Spinal cord (tissue), 10 donors: ENCODE results near the gene TNFRSF19. TPM values are rescaled to one million over a fixed set of nuclear protein-coding genes. Genes with fewer than 3 reads are reported as not detected.
A peak's percentile ranks its signal among the peaks of the same experiment; 100 is the strongest.
"Not testable (repeated sequence)": the region's sequence is repeated elsewhere in the genome, so short reads cannot be mapped to it uniquely, and the experiment has no call there.

Experiments used
- DNase-seq, 6 donors: peaks; one replicate each; pipeline versions ENCODE4 v3.0.0 to v3.0.0-alpha.2; 2013 to 2015; ENCODE audit warnings: low spot score in 6 of 6, low read depth in 4 of 6
- H3K27ac ChIP-seq: one replicate; pipeline ENCODE4 v1.5.1; 2013; ENCODE audit warnings: low read depth, low read length, control low read depth
- H3K27me3 ChIP-seq: one replicate; pipeline ENCODE4 v1.6.1; 2013; ENCODE audit warnings: low read length; ENCODE audit not compliant: control insufficient read depth, insufficient read depth
- H3K36me3 ChIP-seq: one replicate; pipeline ENCODE4 v1.6.1; 2013; ENCODE audit warnings: low read length; ENCODE audit not compliant: control insufficient read depth, insufficient read depth
- H3K4me1 ChIP-seq: one replicate; pipeline ENCODE4 v1.6.1; 2013; ENCODE audit warnings: low read length; ENCODE audit not compliant: control insufficient read depth, insufficient read depth
- H3K4me3 ChIP-seq: one replicate; pipeline ENCODE4 v1.5.1; 2013; ENCODE audit warnings: low read depth, low read length, control low read depth
- H3K9me3 ChIP-seq: one replicate; pipeline ENCODE4 v1.6.1; 2013; ENCODE audit warnings: low read length; ENCODE audit not compliant: control insufficient read depth, insufficient read depth
- WGBS: methylation state at CpG from one replicate; pipeline ENCODE4 v1.1.5; 2013; ENCODE audit warnings: missing lambda C conversion rate; ENCODE audit not compliant: insufficient coverage; 5-methylcytosine and 5-hydroxymethylcytosine counted together
- polyA plus RNA-seq, 2 donors: library from polyadenylated mRNA; unstranded; fragments of 120-200 nt; gene quantifications; one replicate each; pipeline ENCODE4 v1.2.1, GENCODE V29; 2013; ENCODE audit not compliant: insufficient read length in 2 of 2
- total RNA-seq, 2 donors: library from RNA; depleted of rRNA in 1 of 2; stranded (reverse); fragments of 120-200 nt in 1 of 2; fragments of >200 nt in 1 of 2; gene quantifications; one replicate each; pipeline versions ENCODE4 v1.2.3 to v1.2.4, GENCODE V29; 2013 to 2014
- donor health status: healthy.

Gene TNFRSF19
- total and polyA plus RNA-seq, 4 donors, result 30.8 to 38.9 (median 34.3) TPM

DNA sequence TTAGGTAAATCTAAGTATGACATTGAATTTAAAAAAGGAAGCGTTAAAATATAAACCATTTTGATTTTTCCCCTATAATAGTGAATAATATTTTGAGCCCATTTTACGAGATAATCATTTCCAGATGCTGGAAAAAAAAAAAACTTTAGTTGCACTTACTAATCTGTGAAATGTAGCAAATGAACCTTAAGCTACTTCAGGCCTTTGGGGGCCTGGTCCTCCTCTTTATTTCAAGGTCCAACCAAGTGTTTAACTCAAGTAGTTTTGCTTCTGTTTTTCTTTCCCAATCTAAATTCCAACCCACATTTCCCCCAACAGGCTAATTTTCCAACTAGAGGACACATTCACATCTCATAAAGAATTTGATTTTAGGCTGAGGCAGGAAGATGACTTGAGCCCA, 101.2 kb downstream of the TNFRSF19 start:
- H3K36me3 ChIP-seq, result peaks cover 10% of the 10 kb centered on the region
- no CpG with 5 or more reads among the region's 2 CpGs for WGBS
- H3K27me3 ChIP-seq, result no peaks in the 10 kb centered on the region
- H3K4me1 ChIP-seq, result peaks cover 7% of the 10 kb centered on the region
- no peak for DNase-seq
- no peaks in the 10 kb centered on the region for H3K9me3 ChIP-seq
- H3K4me3 ChIP-seq, result no peak overlapping the region
- H3K27ac ChIP-seq, result no peak overlapping the region

DNA sequence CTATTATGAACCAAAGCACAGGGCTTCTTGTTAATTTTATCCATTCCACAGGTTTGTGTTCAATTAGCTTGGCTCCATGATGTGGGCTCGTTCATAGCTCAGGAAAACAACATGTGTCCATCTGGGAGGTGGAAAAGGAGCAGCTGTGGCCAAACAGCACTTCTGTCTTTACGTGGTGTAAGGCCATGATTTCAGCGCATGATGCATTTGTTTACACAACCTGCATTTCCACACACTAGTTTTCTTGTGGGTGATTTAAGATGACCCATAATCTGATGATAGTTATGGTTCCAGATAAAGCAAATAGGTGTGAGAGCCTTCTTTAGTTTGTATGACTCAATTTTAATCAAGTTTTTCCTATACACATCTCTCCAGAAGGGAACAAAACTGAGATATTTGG, 101.7 kb downstream of the TNFRSF19 start:
- H3K9me3 ChIP-seq, result no peaks in the 10 kb centered on the region
- WGBS, result no CpG with 5 or more reads among the region's 3 CpGs
- H3K27me3 ChIP-seq, result no peaks in the 10 kb centered on the region
- DNase-seq, result no peak
- no peak overlapping the region for H3K4me3 ChIP-seq
- H3K27ac ChIP-seq, result peak overlapping the region; percentile 30
- peaks cover 10% of the 10 kb centered on the region for H3K36me3 ChIP-seq
- H3K4me1 ChIP-seq, result peaks cover 7% of the 10 kb centered on the region

DNA sequence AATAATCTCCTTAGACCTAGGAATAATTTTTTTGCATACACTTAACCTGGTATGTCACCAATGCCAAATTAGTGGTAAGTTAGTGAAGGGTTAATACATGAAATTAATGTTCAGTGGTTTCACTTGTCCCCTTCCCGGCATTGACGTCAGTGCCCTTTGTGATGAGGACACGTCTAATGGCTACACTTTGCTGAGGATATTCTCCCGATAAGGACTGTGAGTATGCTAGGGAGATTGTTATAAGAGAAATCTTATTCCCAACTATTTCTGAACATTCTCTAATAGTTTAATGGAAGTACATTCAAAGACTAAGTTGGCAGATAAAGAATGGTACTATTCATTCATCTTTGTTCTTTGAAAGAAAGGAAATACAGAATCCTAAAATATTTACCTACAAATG, 102.4 kb downstream of the TNFRSF19 start:
- no CpG with 5 or more reads among the region's 4 CpGs for WGBS
- H3K4me3 ChIP-seq, result no peak overlapping the region
- H3K9me3 ChIP-seq, result no peaks in the 10 kb centered on the region
- peaks cover 11% of the 10 kb centered on the region for H3K36me3 ChIP-seq
- peaks cover 7% of the 10 kb centered on the region for H3K4me1 ChIP-seq
- DNase-seq, result no peak
- H3K27me3 ChIP-seq, result no peaks in the 10 kb centered on the region
- peak overlapping the region; percentile 72 for H3K27ac ChIP-seq

DNA sequence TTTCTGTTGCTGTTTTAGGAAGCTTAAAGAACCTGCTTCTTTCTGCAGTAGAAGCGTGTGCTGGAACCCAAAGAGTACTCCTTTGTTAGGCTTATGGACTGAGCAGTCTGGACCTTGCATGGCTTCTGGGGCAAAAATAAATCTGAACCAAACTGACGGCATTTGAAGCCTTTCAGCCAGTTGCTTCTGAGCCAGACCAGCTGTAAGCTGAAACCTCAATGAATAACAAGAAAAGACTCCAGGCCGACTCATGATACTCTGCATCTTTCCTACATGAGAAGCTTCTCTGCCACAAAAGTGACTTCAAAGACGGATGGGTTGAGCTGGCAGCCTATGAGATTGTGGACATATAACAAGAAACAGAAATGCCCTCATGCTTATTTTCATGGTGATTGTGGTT, 103.1 kb downstream of the TNFRSF19 start:
- Histone ChIP-seq H3K9me3 (no peaks in the 10 kb centered on the region), H3K4me1 (peaks cover 7% of the 10 kb centered on the region), H3K36me3 (peaks cover 16% of the 10 kb centered on the region), H3K27ac (peak overlapping the region; percentile 72), H3K27me3 (no peaks in the 10 kb centered on the region), H3K4me3 (no peak overlapping the region)
- DNase-seq, result peak; percentile 43 to 83 (median 62)
- WGBS, result 16% methylated on average over 2 of the region's 4 CpGs

DNA sequence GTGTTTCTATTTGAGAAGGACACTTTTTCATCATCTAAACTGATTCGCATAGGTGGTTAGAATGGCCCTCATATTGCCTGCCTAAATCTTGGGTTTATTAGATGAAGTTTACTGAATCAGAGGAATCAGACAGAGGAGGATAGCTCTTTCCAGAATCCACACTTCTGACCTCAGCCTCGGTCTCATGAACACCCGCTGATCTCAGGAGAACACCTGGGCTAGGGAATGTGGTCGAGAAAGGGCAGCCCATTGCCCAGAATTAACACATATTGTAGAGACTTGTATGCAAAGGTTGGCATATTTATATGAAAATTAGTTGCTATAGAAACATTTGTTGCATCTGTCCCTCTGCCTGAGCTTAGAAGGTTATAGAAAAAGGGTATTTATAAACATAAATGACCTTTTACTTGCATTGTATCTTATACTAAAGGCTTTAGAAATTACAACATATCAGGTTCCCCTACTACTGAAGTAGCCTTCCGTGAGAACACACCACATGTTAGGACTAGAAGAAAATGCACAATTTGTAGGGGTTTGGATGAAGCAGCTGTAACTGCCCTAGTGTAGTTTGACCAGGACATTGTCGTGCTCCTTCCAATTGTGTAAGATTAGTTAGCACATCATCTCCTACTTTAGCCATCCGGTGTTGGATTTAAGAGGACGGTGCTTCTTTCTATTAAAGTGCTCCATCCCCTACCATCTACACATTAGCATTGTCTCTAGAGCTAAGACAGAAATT, 103.8 kb downstream of the TNFRSF19 start:
- no peak overlapping the region for H3K4me3 ChIP-seq
- H3K4me1 ChIP-seq, result peaks cover 7% of the 10 kb centered on the region
- peaks cover 10% of the 10 kb centered on the region for H3K36me3 ChIP-seq
- no peak for DNase-seq
- no CpG with 5 or more reads among the region's 8 CpGs for WGBS
- peak overlapping the region; percentile 72 for H3K27ac ChIP-seq
- H3K27me3 ChIP-seq, result no peaks in the 10 kb centered on the region
- H3K9me3 ChIP-seq, result no peaks in the 10 kb centered on the region

DNA sequence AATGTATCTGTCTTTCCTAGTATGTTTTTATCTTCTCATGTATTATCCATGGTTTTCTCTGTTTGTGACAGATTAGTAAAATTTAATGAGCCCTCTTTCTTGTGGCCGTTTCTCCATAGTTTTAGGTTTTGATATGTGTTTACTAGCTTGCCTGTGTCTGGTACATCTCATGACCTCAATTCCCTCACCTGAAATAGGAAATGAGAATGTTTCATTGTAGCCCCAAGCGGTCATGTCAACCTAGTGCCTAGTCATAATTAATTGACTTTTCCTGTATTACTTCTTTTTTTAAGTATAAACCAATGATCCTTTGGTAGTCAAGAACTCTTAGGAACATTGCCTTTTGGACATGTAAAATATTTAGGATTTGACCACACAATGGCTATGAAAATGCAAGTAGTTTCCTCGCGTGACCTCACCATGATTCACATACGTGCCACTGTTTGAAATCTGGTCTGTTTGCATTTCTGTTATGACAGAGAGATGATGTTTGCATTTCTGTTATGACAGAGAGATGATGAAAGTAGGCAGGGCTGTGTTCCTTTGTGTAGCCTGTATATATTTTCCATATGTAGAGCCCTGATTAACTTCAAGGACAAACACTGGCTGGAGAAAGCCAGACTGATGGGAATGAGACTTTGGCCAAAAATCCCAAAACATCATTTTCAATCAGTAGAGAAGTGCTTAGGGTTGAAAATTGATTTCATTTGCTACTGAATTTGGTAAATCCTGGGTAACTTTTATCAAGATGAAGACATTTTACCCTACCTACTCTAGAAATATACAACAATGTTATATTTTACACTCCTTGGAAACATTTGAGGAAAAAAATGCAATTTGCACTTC, 104.8 kb downstream of the TNFRSF19 start:
- H3K9me3 ChIP-seq, result no peaks in the 10 kb centered on the region
- H3K4me1 ChIP-seq, result peaks cover 9% of the 10 kb centered on the region
- DNase-seq, result no peak
- peaks cover 10% of the 10 kb centered on the region for H3K36me3 ChIP-seq
- H3K4me3 ChIP-seq, result no peak overlapping the region
- H3K27me3 ChIP-seq, result no peaks in the 10 kb centered on the region
- no peak overlapping the region for H3K27ac ChIP-seq
- WGBS, result 89% methylated on average over 3 of the region's 5 CpGs

DNA sequence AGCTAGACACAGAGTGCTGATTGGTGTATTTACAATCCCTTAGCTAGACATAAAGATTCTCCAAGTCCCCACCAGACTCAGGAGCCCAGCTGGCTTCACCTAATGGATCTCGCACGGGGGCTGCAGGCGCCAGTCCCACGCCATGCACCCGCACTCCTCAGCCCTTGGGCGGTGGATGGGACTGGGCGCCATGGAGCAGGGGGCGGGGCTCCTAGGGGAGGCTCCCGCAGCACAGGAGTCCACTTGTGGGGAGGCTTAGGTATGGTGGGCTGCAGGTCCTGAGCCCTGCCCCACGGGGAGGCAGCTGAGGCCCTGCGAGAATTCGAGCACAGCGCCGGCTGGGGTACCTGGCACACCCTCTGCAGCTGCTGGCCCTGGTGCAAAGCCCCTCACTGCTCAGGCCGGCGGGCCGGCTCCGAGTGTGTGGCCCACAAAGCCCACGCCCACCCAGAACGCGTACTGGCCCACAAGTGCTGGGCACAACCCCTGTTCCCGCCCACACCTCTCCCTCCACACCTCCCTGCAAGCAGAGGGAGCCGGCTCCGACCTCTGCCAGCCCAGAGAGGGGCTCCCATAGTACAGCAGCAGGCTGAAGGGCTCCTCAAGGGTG, 107.6 kb downstream of the TNFRSF19 start:
- DNase-seq, H3K27ac ChIP-seq: not testable (repeated sequence)
- 94% methylated on average over 16 of the region's 24 CpGs for WGBS

DNA sequence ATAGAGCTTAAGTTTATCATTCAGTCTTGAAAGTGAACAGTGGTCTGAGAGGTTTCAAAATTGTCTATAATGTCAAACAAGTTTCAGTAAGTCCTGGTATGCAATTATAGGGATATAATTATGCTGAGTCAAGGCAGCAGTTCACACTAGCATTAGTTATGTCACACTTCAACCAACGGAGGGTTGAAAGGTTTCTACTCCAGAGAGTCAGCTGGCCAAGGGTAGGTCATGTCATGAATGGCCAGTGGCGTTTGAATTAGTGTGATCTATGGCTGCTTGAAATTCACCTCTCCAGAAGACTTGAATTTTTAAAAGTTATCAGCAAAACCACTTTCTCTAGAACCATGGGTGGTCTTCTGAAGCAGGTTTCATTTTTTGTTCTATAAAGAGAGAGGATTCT, 108.6 kb downstream of the TNFRSF19 start:
- Histone ChIP-seq H3K4me3 (no peak overlapping the region), H3K36me3 (peaks cover 10% of the 10 kb centered on the region), H3K27me3 (no peaks in the 10 kb centered on the region), H3K4me1 (peaks cover 14% of the 10 kb centered on the region), H3K27ac (no peak overlapping the region), H3K9me3 (no peaks in the 10 kb centered on the region)
- WGBS, result no CpG with 5 or more reads among the region's 2 CpGs
- DNase-seq, result no peak

More for the DNA sequence above, 107.6 kb downstream of the TNFRSF19 start:
- not testable (repeated sequence) for H3K27me3 ChIP-seq, H3K9me3 ChIP-seq, H3K4me3 ChIP-seq
- Histone ChIP-seq H3K4me1 (peaks cover 15% of the 10 kb centered on the region), H3K36me3 (peaks cover 10% of the 10 kb centered on the region)

DNA sequence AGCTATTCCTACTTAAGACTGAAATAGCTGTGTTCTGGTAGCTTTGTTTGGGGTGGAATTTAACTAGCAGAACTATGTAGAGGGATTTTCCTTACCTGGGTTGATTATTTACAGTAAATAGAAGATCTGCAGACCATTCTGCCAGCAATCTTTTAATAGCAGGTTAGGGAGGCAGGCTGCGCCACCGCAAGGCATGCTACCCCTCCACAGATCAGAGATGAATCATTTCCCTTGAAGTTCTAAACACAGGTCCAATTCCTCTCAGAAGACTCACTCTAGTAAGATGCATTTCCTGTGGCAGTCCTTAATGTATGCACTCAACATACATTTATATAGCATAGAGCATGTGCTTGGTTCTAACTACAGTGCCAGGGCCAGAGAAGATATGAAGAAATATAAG, 109.0 kb downstream of the TNFRSF19 start:
- no peak overlapping the region for H3K27ac ChIP-seq
- no peak for DNase-seq
- H3K36me3 ChIP-seq, result peaks cover 10% of the 10 kb centered on the region
- no peaks in the 10 kb centered on the region for H3K9me3 ChIP-seq
- H3K4me3 ChIP-seq, result no peak overlapping the region
- peaks cover 12% of the 10 kb centered on the region for H3K4me1 ChIP-seq
- no CpG with 5 or more reads among the region's 2 CpGs for WGBS
- no peaks in the 10 kb centered on the region for H3K27me3 ChIP-seq
